HCT116 (cell line): Measurements from ENCODE around the gene SIX5.

Experiments
- ATF3 ChIP-seq: IDR thresholded peaks from 2 replicates; pipeline ENCODE4 v1.6.1; 2012
- CEBPB ChIP-seq: IDR thresholded peaks from 2 replicates; pipeline ENCODE4 v1.6.1; 2012; ENCODE audit warnings: low read depth
- CTCF ChIP-seq, 3 experiments: fragments of 200-600 bp in 1 of 3; sonication (generic) in 1 of 3; IDR thresholded peaks in 2 of 3; conservative IDR thresholded peaks in 1 of 3; 2 replicates each; pipeline ENCODE4 v1.5.1; 2012 to 2017; ENCODE audit warnings: low read depth in 2 of 3, low read length in 2 of 3, antibody characterized with exemption in 1 of 3, borderline replicate concordance in 1 of 3, control low read depth in 1 of 3, mild to moderate bottlenecking in 1 of 3, mixed read lengths in 1 of 3, mixed run types in 1 of 3, moderate library complexity in 1 of 3; ENCODE audit not compliant: insufficient read depth in 1 of 3
- EZH2 ChIP-seq: fragments of 200-600 bp; sonication (generic); IDR thresholded peaks from 2 replicates; pipeline ENCODE4 v1.6.1; 2017; ENCODE audit warnings: antibody characterized with exemption, mixed run types
- EZH2phosphoT487 ChIP-seq: fragments of 200-600 bp; IDR thresholded peaks from 2 replicates; pipeline ENCODE4 v1.6.1; 2018; ENCODE audit warnings: antibody characterized with exemption, borderline replicate concordance
- FOSL1 ChIP-seq: IDR thresholded peaks from 2 replicates; pipeline ENCODE4 v1.6.1; 2012; ENCODE audit warnings: low read depth
- JUND ChIP-seq: IDR thresholded peaks from 2 replicates; pipeline ENCODE4 v1.6.1; 2012
- POLR2A ChIP-seq: IDR thresholded peaks from 2 replicates; pipeline ENCODE4 v1.7.0; 2011; ENCODE audit warnings: borderline replicate concordance; ENCODE audit not compliant: insufficient read depth, insufficient read length; ENCODE audit errors: extremely low read depth
- POLR2AphosphoS5 ChIP-seq: IDR thresholded peaks from 2 replicates; pipeline ENCODE4 v1.6.1; 2011; ENCODE audit warnings: mild to moderate bottlenecking, low read depth, low read length, moderate library complexity
- RAD21 ChIP-seq: IDR thresholded peaks from 2 replicates; pipeline ENCODE4 v1.6.1; 2012; ENCODE audit warnings: low read depth, mild to moderate bottlenecking
- SRF ChIP-seq: IDR thresholded peaks from 2 replicates; pipeline ENCODE4 v1.6.1; 2012; ENCODE audit warnings: low read depth
- TCF7L2 ChIP-seq: IDR thresholded peaks from 2 replicates; pipeline ENCODE4 v1.7.0; 2011; ENCODE audit warnings: borderline replicate concordance, inconsistent platforms; ENCODE audit not compliant: insufficient read depth, insufficient read length; ENCODE audit errors: extremely low read depth
- ZBTB33 ChIP-seq: IDR thresholded peaks from 2 replicates; pipeline ENCODE4 v1.6.1; 2011; ENCODE audit warnings: mild to moderate bottlenecking, low read length, moderate library complexity; ENCODE audit not compliant: insufficient replicate concordance; ENCODE audit errors: extremely low read depth
- ZFX ChIP-seq: fragments of 450-650 bp; IDR thresholded peaks from 2 replicates; pipeline ENCODE4 v1.6.1; 2017

- TF ChIP-seq CTCF (IDR thresholded peaks at IDR 0.05 in 2 of 3, conservative IDR thresholded peaks at IDR 0.05 in 1 of 3; ENCODE audit: borderline replicate concordance in 1 of 3, insufficient read depth in 1 of 3, low read depth in 2 of 3, low read length in 2 of 3) (0 out of 6 replicates have a peak, but pooled peaks of 1 of the 3 experiments have one; percentile 8), TCF7L2 (peak; percentile 91), EZH2 (no peak), ZBTB33 (no peak), EZH2phosphoT487 (no peak), JUND (no peak), ZFX (no peak), FOSL1 (no peak), RAD21 (no peak), POLR2A (no peak), SRF (peak; percentile 100), POLR2AphosphoS5 (peak; percentile 52), CEBPB (no peak), ATF3 (no peak)
These were observed 51.7 kb downstream of the SIX5 start for GRCh38 chr19:45717131-45717982.
